ENCODE data around the gene SORL1-AS1.

Gene SORL1-AS1

DNA sequence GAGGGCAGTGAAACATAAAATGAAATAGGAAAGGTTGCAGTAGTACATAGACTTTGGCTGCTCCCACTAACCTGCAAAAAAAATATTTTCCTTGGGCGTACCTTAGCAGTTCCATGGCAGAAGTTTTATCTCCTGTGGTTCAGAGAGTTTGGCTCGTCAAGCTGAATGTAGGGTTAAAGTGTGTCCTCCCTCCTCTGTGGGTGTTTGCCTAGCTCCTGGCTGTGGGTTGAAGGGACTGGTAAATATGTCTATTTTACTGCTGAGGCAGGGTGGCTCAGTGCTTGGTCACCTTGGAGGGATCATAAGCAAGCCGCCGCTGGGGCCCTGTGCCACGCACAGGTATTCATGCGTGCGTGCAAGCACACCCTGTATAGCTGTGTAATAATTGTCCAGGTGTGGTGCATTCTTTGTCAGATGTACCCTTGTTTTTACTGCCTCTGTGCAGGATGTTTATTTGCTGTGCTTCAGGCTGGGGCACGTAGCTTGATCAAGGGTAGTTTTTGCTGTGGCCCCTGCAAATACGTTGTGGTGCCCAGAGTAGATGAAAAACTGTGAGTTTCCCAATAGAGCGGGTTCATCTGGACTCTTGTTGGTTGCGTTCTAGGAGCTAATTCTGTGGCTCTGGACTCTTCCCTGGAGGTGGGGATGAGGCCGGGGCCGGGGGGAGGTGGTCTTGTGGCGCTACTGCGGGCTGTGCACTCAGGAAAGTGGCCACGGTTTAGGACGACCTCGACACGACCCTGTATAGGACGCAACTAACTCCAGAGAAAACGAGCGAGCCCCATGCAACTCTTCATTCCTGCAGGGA is 1.4 kb downstream of the SORL1-AS1 start:
- peak; percentile 73 for ATAC-seq

DNA sequence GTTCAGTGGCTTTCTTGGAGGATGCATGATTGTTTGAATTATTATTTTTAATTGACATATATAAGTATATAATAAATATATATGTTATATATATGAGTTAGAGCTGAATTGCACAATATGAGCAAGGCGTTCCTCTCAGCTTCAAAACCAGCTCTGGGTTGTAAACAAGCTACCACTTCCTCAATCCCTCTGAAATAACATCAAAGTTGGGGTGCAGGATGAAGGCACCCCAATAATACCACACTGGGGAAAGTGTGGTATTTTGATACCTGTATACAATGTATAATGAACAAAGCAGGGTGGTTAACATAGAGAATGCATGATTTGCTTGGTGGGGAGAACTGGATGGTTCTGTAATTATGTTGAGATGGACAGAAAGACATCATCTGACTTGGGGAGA is 2.4 kb downstream of the SORL1-AS1 start:
- no peak for ATAC-seq

- no peak for ATAC-seq
These were observed 3.1 kb downstream of the SORL1-AS1 start for GRCh38 chr11:121449626-121450025.

DNA sequence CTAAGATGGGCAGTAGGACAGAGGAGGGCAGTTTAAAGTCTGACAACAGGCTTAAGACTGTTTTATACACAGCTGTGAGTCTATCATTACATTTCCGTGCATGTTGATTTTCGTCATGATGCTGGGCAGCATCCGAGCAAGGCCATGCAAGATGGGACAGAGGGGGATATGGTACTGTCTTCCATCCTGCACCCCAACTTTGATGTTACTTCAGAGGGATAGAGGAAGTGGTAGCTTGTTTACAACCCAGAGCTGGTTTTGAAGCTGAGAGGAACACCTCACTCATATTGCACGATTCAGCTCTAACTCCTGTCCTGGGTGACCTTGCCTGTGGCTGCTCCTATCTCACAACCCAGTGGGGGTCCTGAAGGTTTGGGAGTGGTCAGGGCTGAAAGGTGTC is 3.6 kb downstream of the SORL1-AS1 start:
- ATAC-seq = no peak

- ATAC-seq = no peak
These were observed 4.3 kb downstream of the SORL1-AS1 start for GRCh38 chr11:121448431-121448941.

- ATAC-seq = no peak
These were observed 4.8 kb downstream of the SORL1-AS1 start for GRCh38 chr11:121448011-121448410.

DNA sequence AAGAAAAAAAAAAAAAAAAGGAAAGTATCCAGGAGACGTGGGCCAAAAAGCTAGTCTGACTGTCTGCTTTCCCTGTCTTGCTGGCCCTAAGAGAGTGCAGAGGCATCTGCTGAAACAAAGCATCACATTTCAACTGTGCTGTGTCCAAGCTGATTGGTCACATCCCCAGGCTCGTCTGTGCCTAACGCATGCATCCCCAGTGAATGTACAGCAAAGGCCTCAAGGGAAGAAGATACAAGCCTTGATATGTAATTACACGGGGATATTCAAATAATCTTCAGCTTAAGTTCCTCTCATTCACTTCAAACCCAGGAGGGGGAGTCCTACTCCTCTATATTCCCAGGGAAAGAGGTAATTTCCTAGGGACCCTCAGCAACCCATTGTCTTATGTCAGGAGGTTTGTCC is 6.0 kb downstream of the SORL1-AS1 start:
- no peak for ATAC-seq

DNA sequence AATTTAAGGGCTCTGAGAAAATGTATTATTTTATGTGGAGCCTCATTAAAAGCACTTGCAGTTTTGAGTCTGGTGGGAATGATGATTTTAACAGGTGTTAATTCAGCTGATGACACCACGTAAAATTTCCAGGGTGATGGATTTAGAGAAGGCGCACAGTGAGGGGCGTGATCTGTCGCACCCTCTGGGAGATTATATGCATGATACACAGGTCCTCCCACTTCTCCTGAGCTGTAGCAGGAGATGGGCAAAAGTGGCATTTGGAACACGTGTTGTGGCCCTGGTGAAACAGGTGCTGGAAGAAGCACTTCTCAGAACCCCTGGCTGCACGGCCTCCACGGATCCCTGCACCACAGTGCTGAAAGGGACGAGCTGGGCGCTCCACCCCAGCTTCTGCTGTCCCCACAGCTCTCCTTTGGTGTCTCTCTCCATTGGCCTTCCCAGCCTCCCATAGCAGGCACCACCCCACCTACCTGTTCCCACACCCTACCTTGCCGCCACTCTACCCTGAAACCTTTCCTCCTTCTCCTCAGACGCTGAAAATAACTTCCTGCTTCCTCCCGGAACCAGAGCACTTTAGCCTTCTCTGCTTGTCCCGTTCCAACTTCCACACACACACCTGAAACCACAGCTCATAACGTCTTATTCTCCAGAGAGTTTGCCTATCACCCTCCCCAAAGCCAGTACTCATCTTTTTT is 7.5 kb downstream of the SORL1-AS1 start:
- peak; percentile 25 for ATAC-seq

GRCh38 chr11:121444526-121444925 is 8.2 kb downstream of the SORL1-AS1 start:
- no peak for ATAC-seq

- no peak for ATAC-seq
These were observed 9.0 kb downstream of the SORL1-AS1 start for GRCh38 chr11:121443688-121444275.

- peak; percentile 13 for ATAC-seq
These were observed 11.2 kb downstream of the SORL1-AS1 start for GRCh38 chr11:121441521-121441920.

DNA sequence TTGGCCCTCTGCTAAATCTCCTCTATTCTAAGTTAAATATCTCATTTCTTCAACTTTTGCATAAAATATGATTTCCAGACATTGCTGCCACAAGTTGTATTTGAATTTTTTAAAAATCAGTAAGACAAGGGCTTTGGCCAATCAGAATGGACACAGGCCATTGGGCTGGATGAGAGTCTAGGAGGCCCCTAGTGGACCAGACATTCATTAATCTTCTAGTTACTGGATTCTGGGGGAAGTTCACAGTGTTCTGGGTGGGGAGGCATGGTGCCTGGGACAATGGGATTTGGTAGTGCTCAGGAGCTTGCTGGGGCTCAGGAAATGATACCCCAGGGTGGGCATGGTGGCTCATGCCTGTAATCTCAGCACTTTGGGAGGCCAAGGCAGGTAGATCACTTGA is 13.0 kb downstream of the SORL1-AS1 start:
- ATAC-seq = no peak

DNA sequence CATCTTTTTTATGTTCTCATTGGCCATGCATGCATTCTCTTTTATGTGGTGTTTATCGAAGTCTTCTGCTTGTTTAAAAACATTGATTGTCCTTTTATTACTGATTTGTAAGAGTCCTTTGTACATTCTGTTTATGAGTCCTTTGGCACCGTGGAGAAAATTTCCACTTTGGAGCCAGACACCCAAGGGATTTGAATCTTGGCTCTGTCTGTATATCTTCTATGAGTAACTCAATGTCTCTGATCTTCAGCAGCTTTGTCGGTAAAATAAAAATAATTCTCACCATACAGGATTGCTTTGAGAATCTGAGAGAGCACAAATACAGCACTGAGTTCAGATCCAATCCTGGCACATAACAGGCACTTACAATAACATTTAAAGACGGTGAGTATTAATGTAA is 13.4 kb downstream of the SORL1-AS1 start:
- no peak for ATAC-seq

DNA sequence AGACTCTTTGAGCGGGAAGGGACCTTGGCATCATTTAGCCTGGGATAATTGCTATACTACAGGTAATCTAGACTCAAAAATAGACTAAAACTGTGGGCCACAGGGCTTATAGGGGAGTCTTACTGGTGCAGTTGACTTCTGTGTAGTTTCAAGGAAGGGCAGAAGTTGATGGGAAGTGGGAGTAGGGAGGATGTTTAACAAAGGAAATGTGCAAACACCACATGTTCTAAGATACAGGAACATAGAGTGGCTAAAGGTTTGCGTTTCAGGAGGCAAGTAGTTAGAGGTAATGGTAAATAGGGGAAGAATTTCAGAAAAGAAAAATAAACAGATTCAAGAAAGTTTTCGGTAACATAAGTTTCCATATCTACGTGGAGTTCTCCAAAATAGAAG is 15.1 kb downstream of the SORL1-AS1 start:
- no peak for ATAC-seq

DNA sequence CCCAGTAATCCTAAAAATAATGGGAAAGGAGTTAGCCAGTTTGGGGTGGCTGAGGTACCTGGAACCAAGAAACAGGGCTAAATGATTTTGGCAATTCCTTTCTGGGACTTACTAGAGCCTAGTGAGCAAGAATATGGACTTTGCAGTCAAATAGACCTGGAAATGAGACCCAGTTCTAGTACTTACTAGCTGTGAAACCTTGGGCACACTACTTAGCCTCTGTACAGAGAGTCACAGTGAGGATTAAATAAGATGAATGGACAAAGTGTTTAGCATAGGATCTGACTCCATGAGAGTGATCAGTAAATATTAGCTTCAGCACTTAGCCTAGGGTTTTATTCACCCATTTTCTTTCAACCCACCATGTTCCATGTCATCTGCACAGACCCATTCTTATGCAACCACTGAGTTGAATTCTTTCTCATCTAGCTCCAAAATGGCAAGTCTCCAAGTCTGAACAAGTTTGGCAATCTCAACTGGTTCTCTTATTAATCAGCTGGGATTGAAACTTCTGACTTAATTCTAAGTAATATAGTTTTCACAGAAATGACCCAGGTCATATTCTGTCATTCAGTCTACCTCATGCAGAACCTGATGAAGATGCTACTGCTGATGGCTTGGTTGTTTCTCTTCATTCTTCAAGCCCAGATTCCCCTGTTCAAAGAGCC is 15.6 kb downstream of the SORL1-AS1 start:
- peak; percentile 41 for ATAC-seq

DNA sequence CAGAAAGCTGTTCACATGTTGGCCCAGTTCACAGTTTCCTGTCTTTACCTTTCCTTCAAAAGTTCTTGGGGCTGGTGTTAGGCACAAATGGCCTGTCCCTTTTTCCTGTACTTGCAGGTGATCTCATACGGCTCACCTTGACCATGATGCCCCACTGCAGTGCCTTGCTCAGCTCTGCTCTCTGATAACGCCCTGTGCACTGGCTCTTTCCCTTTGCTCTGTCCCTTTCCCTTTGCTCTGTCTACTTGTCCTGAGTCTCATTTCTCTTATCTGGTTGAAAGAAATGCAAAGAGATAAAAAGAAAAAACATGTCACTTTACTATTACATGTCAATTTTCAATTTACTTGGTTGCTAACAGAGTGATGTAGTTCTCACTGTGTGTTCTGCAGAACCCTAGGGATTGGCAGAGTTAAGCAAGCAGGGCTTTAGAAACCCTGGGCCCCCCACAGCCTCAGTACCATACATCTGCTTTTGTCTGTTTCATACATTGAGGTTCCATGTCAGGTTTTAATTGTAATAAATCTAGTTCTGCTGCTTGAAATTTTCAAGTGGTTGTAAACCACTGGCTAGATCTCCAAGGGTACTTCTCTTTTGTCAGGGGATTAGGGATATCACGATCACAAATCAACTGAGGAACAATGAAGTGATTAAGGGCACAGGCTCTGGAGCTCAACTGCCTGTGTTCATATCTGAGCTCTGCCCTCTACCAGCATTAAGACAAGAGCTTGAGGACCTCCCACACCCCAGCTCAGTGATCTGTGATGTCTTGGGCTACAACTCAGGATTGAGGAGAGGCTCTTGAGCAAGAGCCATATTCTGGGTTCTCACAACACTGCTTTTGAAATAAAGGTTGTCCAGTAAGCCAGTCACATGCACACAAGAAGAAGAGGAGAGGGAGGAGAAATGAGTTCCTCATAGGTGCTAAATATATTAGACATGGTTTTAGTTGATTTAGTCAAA is 16.9 kb downstream of the SORL1-AS1 start:
- ATAC-seq = peak; percentile 21

- ATAC-seq = peak; percentile 79
These were observed 17.6 kb downstream of the SORL1-AS1 start for GRCh38 chr11:121435132-121435531.

GRCh38 chr11:121431820-121432526 is 20.8 kb downstream of the SORL1-AS1 start:
- no peak for ATAC-seq

GRCh38 chr11:121429556-121429955 is 23.2 kb downstream of the SORL1-AS1 start:
- ATAC-seq = no peak

- no peak for ATAC-seq
These were observed 25.4 kb downstream of the SORL1-AS1 start for GRCh38 chr11:121427400-121427744.
